Measurements from ENCODE around the gene DNAJC5G.

Gene DNAJC5G

DNA sequence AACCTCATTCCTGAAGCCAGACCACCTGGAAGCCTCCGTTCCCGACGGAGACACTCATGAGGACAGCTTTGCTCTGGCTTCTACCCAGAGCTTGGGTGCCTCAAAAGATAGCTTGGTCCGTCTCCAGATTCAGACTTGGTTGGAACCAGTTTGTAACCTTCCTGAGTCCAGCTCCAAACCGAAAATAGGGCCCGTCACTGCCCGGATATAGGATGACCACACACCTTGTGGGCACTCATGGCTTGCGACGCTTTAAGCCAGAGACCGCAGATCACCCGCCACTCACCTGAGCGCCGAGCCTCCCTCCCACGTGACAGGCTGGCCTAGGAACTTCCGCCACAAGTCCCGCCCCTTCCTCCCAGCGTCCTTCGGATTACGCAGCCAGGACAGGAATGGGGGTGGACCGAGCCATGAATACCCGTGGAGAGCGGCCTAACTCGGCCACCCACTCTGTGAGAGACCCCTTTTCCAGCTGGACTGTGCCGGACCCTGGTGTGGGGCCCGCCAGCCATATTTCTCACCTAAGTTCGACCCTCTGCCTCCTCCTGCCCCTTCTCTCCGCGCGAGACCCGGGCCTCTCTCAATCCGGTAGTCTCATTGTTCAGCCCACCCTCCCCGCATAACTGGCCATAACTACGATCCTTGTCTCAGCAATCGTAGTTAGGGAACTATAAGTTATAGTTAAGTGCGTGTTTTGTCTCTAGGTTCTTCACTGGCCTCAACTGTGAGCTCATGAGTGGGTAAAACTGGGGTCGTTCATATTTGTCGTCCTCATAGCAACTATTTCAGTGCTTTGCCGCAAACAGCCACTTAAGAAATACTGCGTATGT, 47.7 kb downstream of the DNAJC5G start, which contains the start of gene MPV17:
Gene MPV17 (minus strand): TSS at position 332 of the 830 bp plus-strand sequence. CDS start 580 bp downstream, outside the sequence.
- TF ChIP-seq, protein P1, sequence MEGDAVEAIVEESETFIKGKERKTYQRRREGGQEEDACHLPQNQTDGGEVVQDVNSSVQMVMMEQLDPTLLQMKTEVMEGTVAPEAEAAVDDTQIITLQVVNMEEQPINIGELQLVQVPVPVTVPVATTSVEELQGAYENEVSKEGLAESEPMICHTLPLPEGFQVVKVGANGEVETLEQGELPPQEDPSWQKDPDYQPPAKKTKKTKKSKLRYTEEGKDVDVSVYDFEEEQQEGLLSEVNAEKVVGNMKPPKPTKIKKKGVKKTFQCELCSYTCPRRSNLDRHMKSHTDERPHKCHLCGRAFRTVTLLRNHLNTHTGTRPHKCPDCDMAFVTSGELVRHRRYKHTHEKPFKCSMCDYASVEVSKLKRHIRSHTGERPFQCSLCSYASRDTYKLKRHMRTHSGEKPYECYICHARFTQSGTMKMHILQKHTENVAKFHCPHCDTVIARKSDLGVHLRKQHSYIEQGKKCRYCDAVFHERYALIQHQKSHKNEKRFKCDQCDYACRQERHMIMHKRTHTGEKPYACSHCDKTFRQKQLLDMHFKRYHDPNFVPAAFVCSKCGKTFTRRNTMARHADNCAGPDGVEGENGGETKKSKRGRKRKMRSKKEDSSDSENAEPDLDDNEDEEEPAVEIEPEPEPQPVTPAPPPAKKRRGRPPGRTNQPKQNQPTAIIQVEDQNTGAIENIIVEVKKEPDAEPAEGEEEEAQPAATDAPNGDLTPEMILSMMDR (IDR thresholded peaks at IDR 0.05; ENCODE audit: extremely low read depth, missing control alignments), result no peak

DNA sequence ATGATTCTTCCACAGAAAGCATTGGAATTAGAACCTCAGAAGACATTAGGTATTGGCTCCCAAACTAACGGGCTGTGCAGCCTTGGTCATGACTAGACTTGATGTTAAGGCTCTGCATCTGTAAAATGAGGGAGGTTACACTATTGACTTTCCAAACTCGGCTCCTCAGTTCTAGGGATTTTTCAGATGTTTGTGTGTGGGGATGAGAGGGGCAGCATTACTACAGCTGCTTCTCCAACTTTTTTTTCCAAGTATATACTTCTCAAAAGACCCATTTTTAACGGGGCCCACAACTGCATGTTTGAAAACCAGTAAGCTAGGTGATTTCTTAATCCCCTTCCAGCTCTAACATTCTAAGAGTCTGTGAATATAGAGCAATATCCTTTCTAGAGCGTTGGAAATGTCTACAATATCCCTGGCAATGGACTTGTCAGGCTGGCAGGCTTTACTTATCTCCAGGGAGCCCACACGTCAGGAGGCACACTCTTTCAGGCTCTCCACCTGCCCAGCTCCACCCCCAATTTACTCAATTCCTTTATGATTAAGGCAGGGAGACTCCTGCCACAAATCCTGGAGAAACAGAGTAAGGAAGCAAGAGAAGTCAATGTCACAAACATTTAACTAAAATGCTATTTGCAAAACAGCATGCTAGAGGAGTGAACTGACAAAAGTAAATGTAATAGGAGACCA, 48.5 kb downstream of the DNAJC5G start:
- DNase-seq (ENCODE audit: low spot score), result no peak

More for the DNA sequence above, 47.7 kb downstream of the DNAJC5G start, which contains the start of gene MPV17:
- DNase-seq (ENCODE audit: low spot score), result peak; percentile 93

DNA sequence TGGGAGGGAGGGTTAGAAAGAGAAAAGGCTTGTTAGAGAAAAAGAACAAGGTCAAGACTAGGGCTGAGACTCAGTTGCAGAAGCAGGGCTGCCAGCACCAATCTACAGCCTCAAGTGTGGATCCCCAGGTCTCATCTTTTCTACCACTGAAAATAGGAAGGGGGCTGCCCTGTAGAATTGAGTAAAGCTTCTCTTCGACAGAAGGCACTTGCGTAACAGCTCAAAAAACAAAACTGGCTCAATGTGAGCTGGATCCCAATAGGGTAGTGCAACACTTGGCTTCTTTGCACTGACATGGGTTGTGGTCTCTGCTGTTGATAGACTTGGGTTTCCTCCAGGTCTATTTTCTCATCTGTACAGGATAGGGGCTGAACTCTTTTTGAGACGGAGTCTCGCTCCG, 49.5 kb downstream of the DNAJC5G start:
- no peak for DNase-seq (ENCODE audit: low spot score)
- TF ChIP-seq, protein P1 (IDR thresholded peaks at IDR 0.05; ENCODE audit: extremely low read depth, missing control alignments), result no peak

More for the DNA sequence above, 48.5 kb downstream of the DNAJC5G start:
- TF ChIP-seq, protein P1 (IDR thresholded peaks at IDR 0.05; ENCODE audit: extremely low read depth, missing control alignments), result no peak
